Large intestine (tissue), 3 donors: ENCODE data around the gene PIN1. TPM values are rescaled to one million over a fixed set of nuclear protein-coding genes. Genes with fewer than 3 reads are reported as not detected.
"Not testable (repeated sequence)": the region's sequence is repeated elsewhere in the genome, so short reads cannot be mapped to it uniquely, and the experiment has no call there.

ENCODE experiments used
- DNase-seq, 2 donors: peaks; one replicate each; pipeline versions ENCODE4 v3.0.0 to v3.0.0-alpha.2; 2013
- H3K27ac ChIP-seq: one replicate; pipeline ENCODE4 v1.5.1; 2013; ENCODE audit warnings: low read length
- H3K27me3 ChIP-seq: 2 replicates; pipeline ENCODE4 v1.6.1; 2013; ENCODE audit warnings: low read length; ENCODE audit not compliant: control insufficient read depth, insufficient read depth
- H3K36me3 ChIP-seq: 2 replicates; pipeline ENCODE4 v1.6.1; 2013; ENCODE audit warnings: low read length; ENCODE audit not compliant: control insufficient read depth, insufficient read depth
- H3K4me1 ChIP-seq: one replicate; pipeline ENCODE4 v1.6.1; 2013; ENCODE audit warnings: low read length; ENCODE audit not compliant: control insufficient read depth, insufficient read depth
- H3K4me3 ChIP-seq: one replicate; pipeline ENCODE4 v1.5.1; 2013; ENCODE audit warnings: low read length
- H3K9me3 ChIP-seq: one replicate; pipeline ENCODE4 v1.6.1; 2013; ENCODE audit warnings: mild to moderate bottlenecking, low read depth, low read length, moderate library complexity; ENCODE audit not compliant: control insufficient read depth
- WGBS: methylation state at CpG from one replicate; pipeline ENCODE4 v1.1.5; 2013; ENCODE audit warnings: low lambda C conversion rate; ENCODE audit not compliant: insufficient coverage; 5-methylcytosine and 5-hydroxymethylcytosine counted together
- polyA plus RNA-seq: library from polyadenylated mRNA; unstranded; fragments of 120-200 nt; gene quantifications from one replicate; pipeline ENCODE4 v1.2.1, GENCODE V29; 2013

PIN1 gene
- polyA plus RNA-seq, 1 donor, result 46.2 TPM

DNA sequence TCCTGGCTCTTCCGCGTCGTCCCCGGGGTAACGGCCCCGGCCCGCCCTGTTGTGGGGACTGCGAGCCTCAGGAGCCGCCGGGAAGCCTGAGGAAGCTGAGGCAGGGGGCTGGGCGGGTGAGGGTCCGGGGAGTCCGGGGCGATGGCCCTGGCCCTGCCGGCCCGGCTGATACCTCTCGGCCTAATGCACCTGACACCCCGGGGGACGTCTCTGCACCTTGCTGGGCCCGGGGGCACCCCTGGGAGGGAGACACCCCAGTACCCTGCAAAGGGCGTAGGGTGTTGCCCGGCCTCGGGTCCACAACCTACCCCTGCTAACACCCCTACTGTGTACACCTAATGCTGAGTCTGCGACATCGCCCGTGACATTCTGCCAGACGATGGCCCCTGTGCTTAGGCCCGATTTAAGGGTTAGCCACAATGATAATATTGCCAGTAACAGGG lies 410 bp downstream of the PIN1 start:
- no peaks in the 10 kb centered on the region for H3K9me3 ChIP-seq
- no CpG with 5 or more reads among the region's 28 CpGs for WGBS
- peaks cover 19% of the 10 kb centered on the region for H3K36me3 ChIP-seq
- no peak for DNase-seq
- no peaks in the 10 kb centered on the region for H3K27me3 ChIP-seq
- no peak overlapping the region for H3K27ac ChIP-seq
- peaks cover 6% of the 10 kb centered on the region for H3K4me1 ChIP-seq
- H3K4me3 ChIP-seq, result peak overlapping the region; percentile 79

- DNase-seq, result no peak
- no CpG with 5 or more reads among the region's 5 CpGs for WGBS
- H3K36me3 ChIP-seq, result peaks cover 23% of the 10 kb centered on the region
- H3K9me3 ChIP-seq, result no peaks in the 10 kb centered on the region
- H3K27ac ChIP-seq, result no peak overlapping the region
- peak overlapping the region; percentile 79 for H3K4me3 ChIP-seq
- no peaks in the 10 kb centered on the region for H3K27me3 ChIP-seq
- peaks cover 6% of the 10 kb centered on the region for H3K4me1 ChIP-seq
These were observed 903 bp downstream of the PIN1 start for GRCh38 chr19:9836021-9836420.

DNA sequence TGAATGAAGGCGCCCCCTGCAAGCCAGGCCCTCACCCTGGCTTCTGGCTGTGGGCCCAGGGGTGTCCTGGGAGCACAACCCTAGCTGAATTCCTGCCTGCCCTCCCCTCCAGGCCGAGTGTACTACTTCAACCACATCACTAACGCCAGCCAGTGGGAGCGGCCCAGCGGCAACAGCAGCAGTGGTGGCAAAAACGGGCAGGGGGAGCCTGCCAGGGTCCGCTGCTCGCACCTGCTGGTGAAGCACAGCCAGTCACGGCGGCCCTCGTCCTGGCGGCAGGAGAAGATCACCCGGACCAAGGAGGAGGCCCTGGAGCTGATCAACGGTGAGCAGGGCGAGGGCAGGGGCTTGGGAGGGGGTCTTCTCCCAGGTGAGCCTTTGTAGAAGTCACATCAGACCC lies 3.2 kb downstream of the PIN1 start:
- Histone ChIP-seq H3K4me3 (no peak overlapping the region), H3K27ac (no peak overlapping the region), H3K36me3 (peaks cover 46% of the 10 kb centered on the region), H3K27me3 (no peaks in the 10 kb centered on the region), H3K4me1 (peaks cover 6% of the 10 kb centered on the region), H3K9me3 (no peaks in the 10 kb centered on the region)
- no CpG with 5 or more reads among the region's 15 CpGs for WGBS
- DNase-seq, result no peak

- peaks cover 57% of the 10 kb centered on the region for H3K36me3 ChIP-seq
- H3K4me1 ChIP-seq, result peaks cover 6% of the 10 kb centered on the region
- no peak overlapping the region for H3K4me3 ChIP-seq
- no peak overlapping the region for H3K27ac ChIP-seq
- no CpG with 5 or more reads among the region's 1 CpG for WGBS
- no peaks in the 10 kb centered on the region for H3K9me3 ChIP-seq
- DNase-seq, result no peak
- no peaks in the 10 kb centered on the region for H3K27me3 ChIP-seq
These were observed 4.3 kb downstream of the PIN1 start for GRCh38 chr19:9839415-9839814.

GRCh38 chr19:9842834-9843625 lies 7.9 kb downstream of the PIN1 start:
- no peak overlapping the region for H3K4me3 ChIP-seq
- no peaks in the 10 kb centered on the region for H3K27me3 ChIP-seq
- H3K27ac ChIP-seq, result no peak overlapping the region
- no peaks in the 10 kb centered on the region for H3K9me3 ChIP-seq
- H3K36me3 ChIP-seq, result peaks cover 71% of the 10 kb centered on the region
- DNase-seq, result no peak
- no peaks in the 10 kb centered on the region for H3K4me1 ChIP-seq
- WGBS, result no CpG with 5 or more reads among the region's 9 CpGs

DNA sequence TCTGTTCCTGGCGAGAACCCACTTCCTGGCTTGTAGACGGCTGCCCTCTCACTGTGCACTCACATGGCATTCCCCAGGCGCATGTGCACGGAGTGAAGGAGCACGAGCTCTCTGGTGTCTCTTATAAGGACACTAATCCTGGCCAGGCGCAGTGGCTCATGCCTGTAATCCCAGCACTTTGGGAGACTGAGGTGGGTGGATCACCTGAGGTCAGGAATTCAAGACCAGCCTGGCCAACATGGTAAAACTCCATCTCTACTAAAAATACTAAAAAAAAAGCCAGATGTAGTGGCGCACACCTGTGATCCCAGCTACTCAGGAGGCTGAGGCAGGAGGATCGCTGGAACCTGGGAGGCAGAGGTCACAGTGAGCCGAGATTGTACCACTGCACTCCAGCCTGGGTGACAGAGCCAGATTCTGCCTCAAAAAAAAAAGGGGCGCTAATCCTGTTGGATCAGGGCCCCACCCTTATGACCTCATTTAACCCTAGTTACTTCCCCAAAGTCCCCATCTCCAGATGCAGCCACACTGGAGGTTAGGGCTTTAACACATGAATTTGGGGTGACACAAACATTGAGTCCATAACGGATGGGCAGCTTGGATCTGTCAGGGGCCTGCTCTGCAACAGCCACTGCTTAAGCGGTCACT lies 8.6 kb downstream of the PIN1 start:
- H3K27me3 ChIP-seq, H3K27ac ChIP-seq, H3K4me1 ChIP-seq, H3K9me3 ChIP-seq, H3K4me3 ChIP-seq, DNase-seq: not testable (repeated sequence)
- H3K36me3 ChIP-seq, result peaks cover 73% of the 10 kb centered on the region
- WGBS, result no CpG with 5 or more reads among the region's 12 CpGs

GRCh38 chr19:9847087-9847671 lies 12.1 kb downstream of the PIN1 start:
- no peak for DNase-seq
- no CpG with 5 or more reads among the region's 13 CpGs for WGBS
- no peak overlapping the region for H3K27ac ChIP-seq
- no peak overlapping the region for H3K4me3 ChIP-seq
- H3K36me3 ChIP-seq, result peaks cover 51% of the 10 kb centered on the region
- no peaks in the 10 kb centered on the region for H3K9me3 ChIP-seq
- H3K27me3 ChIP-seq, result no peaks in the 10 kb centered on the region
- H3K4me1 ChIP-seq, result no peaks in the 10 kb centered on the region

DNA sequence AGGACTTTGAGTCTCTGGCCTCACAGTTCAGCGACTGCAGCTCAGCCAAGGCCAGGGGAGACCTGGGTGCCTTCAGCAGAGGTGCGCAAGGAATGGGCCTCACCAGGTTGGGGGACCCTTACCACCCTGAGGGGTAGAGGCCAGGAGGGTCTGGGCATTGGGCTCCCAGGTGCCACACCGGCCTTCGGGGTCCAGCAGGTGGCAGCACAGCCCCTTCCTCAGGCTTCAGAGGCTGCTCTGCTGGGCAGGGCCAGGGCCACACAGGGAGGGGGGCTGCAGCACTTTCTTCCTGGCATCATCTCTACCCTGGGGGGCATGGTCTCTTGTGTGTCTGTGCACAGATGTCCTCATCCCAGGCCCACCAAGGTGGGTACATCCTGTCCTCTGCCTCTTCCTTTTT lies 12.9 kb downstream of the PIN1 start:
- no CpG with 5 or more reads among the region's 4 CpGs for WGBS
- no peak for DNase-seq
- Histone ChIP-seq H3K27ac (no peak overlapping the region), H3K36me3 (peaks cover 42% of the 10 kb centered on the region), H3K9me3 (no peaks in the 10 kb centered on the region), H3K27me3 (no peaks in the 10 kb centered on the region), H3K4me3 (no peak overlapping the region), H3K4me1 (no peaks in the 10 kb centered on the region)

- Histone ChIP-seq H3K9me3 (no peaks in the 10 kb centered on the region), H3K4me1 (no peaks in the 10 kb centered on the region), H3K27me3 (no peaks in the 10 kb centered on the region), H3K36me3 (peaks cover 35% of the 10 kb centered on the region), H3K4me3 (no peak overlapping the region), H3K27ac (no peak overlapping the region)
- no CpG with 5 or more reads among the region's 23 CpGs for WGBS
- DNase-seq, result no peak
These were observed 13.6 kb downstream of the PIN1 start for GRCh38 chr19:9848762-9849161.

GRCh38 chr19:9849791-9850190 lies 14.7 kb downstream of the PIN1 start:
- Histone ChIP-seq H3K9me3 (peaks cover 8% of the 10 kb centered on the region), H3K27ac (no peak overlapping the region), H3K27me3 (no peaks in the 10 kb centered on the region), H3K36me3 (peaks cover 25% of the 10 kb centered on the region), H3K4me1 (no peaks in the 10 kb centered on the region), H3K4me3 (no peak overlapping the region)
- DNase-seq, result no peak
- no CpG with 5 or more reads among the region's 7 CpGs for WGBS
